Common myeloid progenitor, CD34-positive (primary cell): ENCODE data around the gene SYNPO2.
"Not testable (repeated sequence)": the region's sequence is repeated elsewhere in the genome, so short reads cannot be mapped to it uniquely, and the experiment has no call there.

Experiments used
- CTCF ChIA-PET: fragments of 350-600 bp; sonication (Branson Sonifier 250); formaldehyde crosslinking; loops from one replicate; lab custom pipeline; 2021; ENCODE audit warnings: antibody characterized with exemption; lab: Charles Lee
- POLR2A ChIA-PET: fragments of 350-600 bp; sonication (Branson Sonifier 250); formaldehyde crosslinking; loops from one replicate; lab custom pipeline; 2021; ENCODE audit warnings: antibody characterized with exemption; lab: Charles Lee
- DNase-seq, 3 donors: peaks; one replicate each; pipeline versions ENCODE4 v3.0.0 to v3.0.0-alpha.2; 2013
- H3K27ac ChIP-seq, 2 experiments: 1 replicate in 1 of 2; 2 replicates in 1 of 2; pipeline ENCODE4 v1.7.0; 2013; ENCODE audit warnings: inconsistent platforms in 2 of 2, low read length in 2 of 2, mild to moderate bottlenecking in 2 of 2, low read depth in 1 of 2, moderate library complexity in 1 of 2; ENCODE audit not compliant: severe bottlenecking in 2 of 2, insufficient read depth in 1 of 2, poor library complexity in 1 of 2
- H3K27me3 ChIP-seq, 5 experiments: replicated peaks in 2 of 5; 1 replicate in 3 of 5; 2 replicates in 2 of 5; pipeline versions ENCODE4 v1.6.1 to v1.7.0; 2013; ENCODE audit warnings: low read length in 4 of 5, mild to moderate bottlenecking in 2 of 5, moderate library complexity in 2 of 5, inconsistent platforms in 1 of 5; ENCODE audit not compliant: insufficient read depth in 5 of 5, control insufficient read depth in 4 of 5
- H3K36me3 ChIP-seq, 4 experiments: 1 replicate in 2 of 4; 2 replicates in 2 of 4; pipeline versions ENCODE4 v1.6.1 to v1.7.0; 2013; ENCODE audit warnings: low read length in 3 of 4, control low read depth in 1 of 4, mild to moderate bottlenecking in 1 of 4; ENCODE audit not compliant: control insufficient read depth in 4 of 4, insufficient read depth in 4 of 4
- H3K4me1 ChIP-seq, 4 experiments: 1 replicate in 3 of 4; 2 replicates in 1 of 4; pipeline versions ENCODE4 v1.6.1 to v1.7.1; 2013; ENCODE audit warnings: low read length in 3 of 4, mild to moderate bottlenecking in 3 of 4, control low read depth in 1 of 4, inconsistent platforms in 1 of 4, moderate library complexity in 1 of 4; ENCODE audit not compliant: control insufficient read depth in 4 of 4, insufficient read depth in 4 of 4; ENCODE audit errors: control extremely low read depth in 1 of 4
- H3K4me3 ChIP-seq, 7 experiments: 1 replicate in 4 of 7; 2 replicates in 3 of 7; pipeline versions ENCODE4 v1.5.1 to v1.7.0; 2013; ENCODE audit warnings: mild to moderate bottlenecking in 7 of 7, low read length in 6 of 7, moderate library complexity in 6 of 7, inconsistent platforms in 2 of 7, low read depth in 2 of 7, control low read depth in 1 of 7; ENCODE audit not compliant: insufficient read depth in 4 of 7, control insufficient read depth in 1 of 7; ENCODE audit errors: extremely low read depth in 1 of 7
- H3K9me3 ChIP-seq, 5 experiments: 1 replicate in 4 of 5; 2 replicates in 1 of 5; pipeline versions ENCODE4 v1.6.1 to v1.7.1; 2013; ENCODE audit warnings: low read length in 4 of 5, mild to moderate bottlenecking in 2 of 5, inconsistent platforms in 1 of 5, low read depth in 1 of 5, moderate library complexity in 1 of 5; ENCODE audit not compliant: control insufficient read depth in 4 of 5, insufficient read depth in 2 of 5; ENCODE audit errors: control extremely low read depth in 1 of 5
- WGBS: methylation state at CpG from one replicate; pipeline ENCODE4 v1.1.5; 2013; ENCODE audit not compliant: insufficient coverage; 5-methylcytosine and 5-hydroxymethylcytosine counted together

Gene SYNPO2

GRCh38 chr4:119016636-119017035, 128.0 kb downstream of the SYNPO2 start:
- ChIA-PET POLR2A (no interaction called here), CTCF (no interaction called here)
- no peak overlapping the region for H3K27ac ChIP-seq
- no peak overlapping the region for H3K4me3 ChIP-seq
- H3K4me1 ChIP-seq = no peaks in the 10 kb centered on the region
- H3K27me3 ChIP-seq = no peaks in the 10 kb centered on the region
- no peaks in the 10 kb centered on the region for H3K9me3 ChIP-seq
- WGBS = 100% methylated on average over 1 of the region's 2 CpGs
- DNase-seq = no peak
- no peaks in the 10 kb centered on the region for H3K36me3 ChIP-seq

- no peak for DNase-seq
- H3K4me3 ChIP-seq = no peak overlapping the region
- WGBS = no CpG with 5 or more reads among the region's 2 CpGs
- no peaks in the 10 kb centered on the region for H3K9me3 ChIP-seq
- ChIA-PET POLR2A (no interaction called here), CTCF (no interaction called here)
- no peaks in the 10 kb centered on the region for H3K27me3 ChIP-seq
- no peaks in the 10 kb centered on the region for H3K36me3 ChIP-seq
- no peak overlapping the region for H3K27ac ChIP-seq
- H3K4me1 ChIP-seq = no peaks in the 10 kb centered on the region
These were observed 129.0 kb downstream of the SYNPO2 start for GRCh38 chr4:119017636-119018035.

GRCh38 chr4:119020158-119020557, 131.5 kb downstream of the SYNPO2 start:
- Histone ChIP-seq H3K4me3 (no peak overlapping the region), H3K36me3 (no peaks in the 10 kb centered on the region), H3K27ac (no peak overlapping the region), H3K27me3 (no peaks in the 10 kb centered on the region), H3K9me3 (no peaks in the 10 kb centered on the region), H3K4me1 (no peaks in the 10 kb centered on the region)
- 100% methylated on average over 1 of the region's 1 CpG for WGBS
- ChIA-PET POLR2A (no interaction called here), CTCF (no interaction called here)
- no peak for DNase-seq

GRCh38 chr4:119022520-119022919, 133.9 kb downstream of the SYNPO2 start:
- H3K4me1 ChIP-seq, H3K4me3 ChIP-seq, H3K27ac ChIP-seq, H3K27me3 ChIP-seq, H3K9me3 ChIP-seq, H3K36me3 ChIP-seq, DNase-seq, POLR2A ChIA-PET: not testable (repeated sequence)
- 95% methylated on average over 2 of the region's 4 CpGs for WGBS
- CTCF ChIA-PET = interaction anchor here (0.6 to 1.2 kb wide), 2 partner anchors 47 to 251 kb away, joined by 3 to 5 read pairs; no protein-coding TSS in a partner anchor

GRCh38 chr4:119024102-119024501, 135.4 kb downstream of the SYNPO2 start:
- DNase-seq = no peak
- H3K27me3 ChIP-seq = no peaks in the 10 kb centered on the region
- H3K4me1 ChIP-seq = peaks cover 0 to 4% (median 0%) of the 10 kb centered on the region in 4 experiments
- no peaks in the 10 kb centered on the region for H3K9me3 ChIP-seq
- H3K27ac ChIP-seq = no peak overlapping the region
- no peak overlapping the region for H3K4me3 ChIP-seq
- CTCF ChIA-PET = interaction anchor here (1.1 kb wide), 1 partner anchor 72 kb away, joined by 3 read pairs; no protein-coding TSS in a partner anchor
- POLR2A ChIA-PET = no interaction called here
- 100% methylated on average over 3 of the region's 4 CpGs for WGBS
- H3K36me3 ChIP-seq = no peaks in the 10 kb centered on the region

GRCh38 chr4:119025420-119025819, 136.8 kb downstream of the SYNPO2 start:
- peaks cover 0 to 4% (median 0%) of the 10 kb centered on the region in 4 experiments for H3K4me1 ChIP-seq
- no peak overlapping the region for H3K4me3 ChIP-seq
- ChIA-PET POLR2A (no interaction called here), CTCF (interaction anchor here (1.5 kb wide), 1 partner anchor 15 kb away, joined by 7 read pairs; no protein-coding TSS in a partner anchor)
- no peaks in the 10 kb centered on the region for H3K27me3 ChIP-seq
- no CpG with 5 or more reads among the region's 4 CpGs for whole genome bisulfite sequencing
- DNase-seq = peak in 2 of 3 donors; percentile 16 to 42
- no peaks in the 10 kb centered on the region for H3K9me3 ChIP-seq
- no peaks in the 10 kb centered on the region for H3K36me3 ChIP-seq
- no peak overlapping the region for H3K27ac ChIP-seq

- Histone ChIP-seq H3K27me3 (no peaks in the 10 kb centered on the region), H3K4me3 (no peak overlapping the region), H3K36me3 (no peaks in the 10 kb centered on the region), H3K9me3 (no peaks in the 10 kb centered on the region), H3K27ac (no peak overlapping the region), H3K4me1 (peaks cover 0 to 4% (median 0%) of the 10 kb centered on the region in 4 experiments)
- CTCF ChIA-PET = interaction anchor here (1.2 to 1.5 kb wide), 2 partner anchors 13 to 14 kb away, joined by 3 to 7 read pairs; no protein-coding TSS in a partner anchor
- WGBS = no CpG with 5 or more reads among the region's 4 CpGs
- DNase-seq = peak in 1 of 3 donors; percentile 12
- POLR2A ChIA-PET = no interaction called here
These were observed 137.4 kb downstream of the SYNPO2 start for GRCh38 chr4:119025916-119026661.
